Subcutaneous adipose tissue (tissue), 4 donors: ENCODE measurements around the gene ANAPC2. TPM values are rescaled to one million over a fixed set of nuclear protein-coding genes. Genes with fewer than 3 reads are reported as not detected.

Experiments
- total RNA-seq, 4 donors: library from RNA; depleted of rRNA; stranded (reverse); fragments of >200 nt; gene quantifications; one replicate each; pipeline ENCODE4 v1.1.0, GENCODE V29; 2016
- TF ChIP-seq, protein P1 (sequence below): fragments of 450-650 bp; IDR thresholded peaks from one replicate; pipeline ENCODE4 v1.5.1; 2016; ENCODE audit warnings: low read depth, mild to moderate bottlenecking, control low read depth, antibody characterized with exemption, moderate library complexity

The ANAPC2 gene, protein sequence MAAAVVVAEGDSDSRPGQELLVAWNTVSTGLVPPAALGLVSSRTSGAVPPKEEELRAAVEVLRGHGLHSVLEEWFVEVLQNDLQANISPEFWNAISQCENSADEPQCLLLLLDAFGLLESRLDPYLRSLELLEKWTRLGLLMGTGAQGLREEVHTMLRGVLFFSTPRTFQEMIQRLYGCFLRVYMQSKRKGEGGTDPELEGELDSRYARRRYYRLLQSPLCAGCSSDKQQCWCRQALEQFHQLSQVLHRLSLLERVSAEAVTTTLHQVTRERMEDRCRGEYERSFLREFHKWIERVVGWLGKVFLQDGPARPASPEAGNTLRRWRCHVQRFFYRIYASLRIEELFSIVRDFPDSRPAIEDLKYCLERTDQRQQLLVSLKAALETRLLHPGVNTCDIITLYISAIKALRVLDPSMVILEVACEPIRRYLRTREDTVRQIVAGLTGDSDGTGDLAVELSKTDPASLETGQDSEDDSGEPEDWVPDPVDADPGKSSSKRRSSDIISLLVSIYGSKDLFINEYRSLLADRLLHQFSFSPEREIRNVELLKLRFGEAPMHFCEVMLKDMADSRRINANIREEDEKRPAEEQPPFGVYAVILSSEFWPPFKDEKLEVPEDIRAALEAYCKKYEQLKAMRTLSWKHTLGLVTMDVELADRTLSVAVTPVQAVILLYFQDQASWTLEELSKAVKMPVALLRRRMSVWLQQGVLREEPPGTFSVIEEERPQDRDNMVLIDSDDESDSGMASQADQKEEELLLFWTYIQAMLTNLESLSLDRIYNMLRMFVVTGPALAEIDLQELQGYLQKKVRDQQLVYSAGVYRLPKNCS
- 10 to 100 TPM; 11.6 to 53.1 (median 22.6) TPM for total RNA-seq

GRCh38 chr9:137188490-137189296 lies at the start of gene ANAPC2, which contains the start of gene SSNA1:
ANAPC2 (minus strand) TSS chr9:137188560; CDS start chr9:137188532, 28 bp downstream.
SSNA1 (plus strand) TSS chr9:137188676; CDS start chr9:137188727, 51 bp downstream.
- TF ChIP-seq, protein P1, sequence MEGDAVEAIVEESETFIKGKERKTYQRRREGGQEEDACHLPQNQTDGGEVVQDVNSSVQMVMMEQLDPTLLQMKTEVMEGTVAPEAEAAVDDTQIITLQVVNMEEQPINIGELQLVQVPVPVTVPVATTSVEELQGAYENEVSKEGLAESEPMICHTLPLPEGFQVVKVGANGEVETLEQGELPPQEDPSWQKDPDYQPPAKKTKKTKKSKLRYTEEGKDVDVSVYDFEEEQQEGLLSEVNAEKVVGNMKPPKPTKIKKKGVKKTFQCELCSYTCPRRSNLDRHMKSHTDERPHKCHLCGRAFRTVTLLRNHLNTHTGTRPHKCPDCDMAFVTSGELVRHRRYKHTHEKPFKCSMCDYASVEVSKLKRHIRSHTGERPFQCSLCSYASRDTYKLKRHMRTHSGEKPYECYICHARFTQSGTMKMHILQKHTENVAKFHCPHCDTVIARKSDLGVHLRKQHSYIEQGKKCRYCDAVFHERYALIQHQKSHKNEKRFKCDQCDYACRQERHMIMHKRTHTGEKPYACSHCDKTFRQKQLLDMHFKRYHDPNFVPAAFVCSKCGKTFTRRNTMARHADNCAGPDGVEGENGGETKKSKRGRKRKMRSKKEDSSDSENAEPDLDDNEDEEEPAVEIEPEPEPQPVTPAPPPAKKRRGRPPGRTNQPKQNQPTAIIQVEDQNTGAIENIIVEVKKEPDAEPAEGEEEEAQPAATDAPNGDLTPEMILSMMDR: no peak

- TF ChIP-seq, protein P1: no peak
Measured at GRCh38 chr9:137236936-137237421, 48.6 kb upstream of the ANAPC2 start.

- TF ChIP-seq, protein P1: no peak
Measured at GRCh38 chr9:137236238-137236935, 48.0 kb upstream of the ANAPC2 start.

- TF ChIP-seq, protein P1: no peak
Measured at GRCh38 chr9:137235424-137236237, 47.3 kb upstream of the ANAPC2 start.

DNA sequence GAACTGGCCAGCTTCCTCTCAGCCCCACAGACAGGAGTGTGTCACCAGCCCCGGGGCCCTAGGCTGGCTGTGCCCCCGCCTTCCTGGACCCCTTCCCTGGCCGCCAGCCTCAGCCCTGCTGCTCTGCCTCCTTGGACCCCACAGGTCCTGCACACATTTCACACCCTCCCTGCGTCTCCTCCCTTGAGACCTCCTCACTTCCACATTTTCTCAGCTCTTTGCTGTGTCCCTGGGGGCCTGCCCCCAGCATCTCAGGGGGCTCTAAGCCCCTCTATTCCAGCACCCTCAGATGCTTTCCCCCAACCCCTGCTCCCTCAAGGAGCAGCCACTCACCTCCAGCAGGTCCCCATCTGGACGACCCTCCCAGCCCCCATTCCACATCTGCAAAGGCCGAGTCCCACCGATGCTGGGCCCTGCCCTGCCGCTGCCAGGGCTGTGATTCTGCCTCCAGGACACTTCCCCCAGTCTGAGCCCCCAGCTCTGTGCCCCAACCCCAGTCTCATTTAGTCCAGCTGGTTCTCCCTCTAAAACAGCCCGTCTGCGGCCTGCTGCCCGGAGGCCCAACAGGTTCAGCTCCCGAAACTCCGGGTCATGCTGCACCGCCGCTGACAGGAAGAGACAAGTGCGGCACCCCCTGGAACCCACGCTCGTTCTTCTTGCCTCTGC lies 46.5 kb upstream of the ANAPC2 start:
- TF ChIP-seq, protein P1: no peak
